NOMO-1 (cell line): ENCODE data around the gene GNPTAB.

Experiments
- DNase-seq, 2 experiments: peaks; one replicate each; lab custom pipeline; 2025; ENCODE audit not compliant: unreplicated experiment in 2 of 2; lab: John Stamatoyannopoulos, UW

The GNPTAB gene

DNA sequence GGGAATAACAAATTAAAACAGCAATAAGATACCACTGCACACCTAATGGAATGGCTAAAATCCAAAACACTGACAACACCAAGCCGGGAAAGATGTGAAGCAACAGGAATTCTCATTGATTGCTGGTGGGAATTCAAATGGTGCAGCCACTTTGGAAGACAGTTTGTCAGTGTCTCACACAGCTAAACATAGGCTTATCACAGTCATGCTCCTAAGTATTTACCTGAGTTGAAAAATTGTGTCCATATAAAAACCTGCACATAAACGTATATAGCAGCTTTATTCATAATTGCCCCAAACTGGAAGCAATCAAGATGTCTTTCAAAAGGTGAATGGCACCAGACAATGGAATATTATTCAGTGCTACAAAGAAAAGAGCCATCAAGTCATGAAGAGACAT is 21.6 kb downstream of the GNPTAB start:
- DNase-seq: no peak

DNA sequence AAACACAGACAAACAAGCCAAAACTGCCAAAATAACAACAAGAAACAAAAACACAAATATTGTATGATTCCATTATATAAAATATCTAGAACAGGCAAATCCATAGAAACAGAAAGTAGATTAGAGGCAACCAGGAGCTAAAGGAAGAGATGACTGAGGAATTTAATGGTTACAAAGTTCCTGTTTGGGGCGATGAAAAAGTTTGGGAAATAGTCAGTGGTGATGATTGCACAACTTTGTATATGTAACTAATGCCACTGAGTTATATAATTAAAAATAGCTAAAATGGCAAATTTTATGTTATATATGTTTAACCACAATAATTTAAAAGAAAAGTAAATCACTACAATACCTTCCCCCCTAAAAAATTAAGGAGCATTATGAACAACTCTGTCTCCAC is 24.5 kb downstream of the GNPTAB start:
- peak in 1 of 2 experiments; percentile 3 for DNase-seq

DNA sequence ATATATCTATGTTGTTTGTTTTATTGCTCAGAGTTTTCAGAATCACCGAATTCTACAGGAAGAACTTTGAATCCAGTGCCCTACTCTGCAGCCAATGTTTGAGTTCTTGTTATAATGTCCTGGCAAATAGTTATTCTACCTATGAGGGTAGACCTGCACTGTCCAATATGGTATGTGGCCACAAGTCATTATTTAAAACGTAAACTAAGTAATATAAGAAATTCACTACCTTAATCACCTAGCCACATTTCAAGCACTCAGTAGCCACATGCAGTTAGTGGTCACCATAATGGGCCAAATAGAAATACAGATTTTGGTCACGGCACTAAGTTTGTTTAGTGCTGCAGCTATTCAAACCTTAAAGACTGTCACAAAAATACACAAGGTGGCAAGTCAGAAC is 26.4 kb downstream of the GNPTAB start:
- no peak for DNase-seq

DNA sequence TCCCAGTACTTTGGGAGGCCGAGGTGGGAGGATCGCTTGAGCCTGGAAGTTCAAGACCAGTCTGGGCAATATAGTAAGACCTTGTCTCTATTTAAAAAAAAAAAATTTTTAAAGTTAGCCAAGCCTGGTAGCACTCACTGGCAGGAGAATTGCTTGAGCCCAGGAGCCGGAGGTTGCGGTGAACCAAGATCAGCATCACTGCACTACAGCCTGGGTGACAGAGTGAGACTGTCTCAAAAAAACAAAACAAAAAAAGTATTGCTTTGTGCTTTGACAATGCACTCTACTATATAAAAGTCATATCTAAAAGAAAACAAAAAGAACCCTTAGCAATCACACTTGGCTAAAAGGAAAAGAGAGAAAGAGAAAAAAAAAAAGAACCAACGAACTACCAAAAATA is 26.8 kb downstream of the GNPTAB start:
- no peak for DNase-seq

DNA sequence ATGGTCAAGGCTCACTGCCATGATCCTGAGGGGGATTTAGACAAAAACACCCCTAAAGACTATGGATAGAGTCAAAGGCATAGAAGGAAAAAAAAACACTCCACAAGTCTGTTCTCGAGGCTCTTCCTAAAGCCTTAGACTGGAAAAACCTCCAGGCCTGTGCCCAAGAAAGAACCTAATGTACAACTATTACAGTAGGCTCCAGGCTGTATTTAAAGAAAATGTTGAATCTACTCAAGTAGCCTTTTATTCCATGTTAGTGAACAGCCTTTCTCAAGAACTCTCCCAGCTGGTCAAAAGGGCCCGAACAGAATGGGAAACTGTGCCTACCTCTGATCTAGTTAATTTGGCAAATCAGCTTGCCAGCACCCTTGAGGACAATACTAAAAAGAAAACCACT is 28.3 kb downstream of the GNPTAB start:
- DNase-seq: no peak

DNA sequence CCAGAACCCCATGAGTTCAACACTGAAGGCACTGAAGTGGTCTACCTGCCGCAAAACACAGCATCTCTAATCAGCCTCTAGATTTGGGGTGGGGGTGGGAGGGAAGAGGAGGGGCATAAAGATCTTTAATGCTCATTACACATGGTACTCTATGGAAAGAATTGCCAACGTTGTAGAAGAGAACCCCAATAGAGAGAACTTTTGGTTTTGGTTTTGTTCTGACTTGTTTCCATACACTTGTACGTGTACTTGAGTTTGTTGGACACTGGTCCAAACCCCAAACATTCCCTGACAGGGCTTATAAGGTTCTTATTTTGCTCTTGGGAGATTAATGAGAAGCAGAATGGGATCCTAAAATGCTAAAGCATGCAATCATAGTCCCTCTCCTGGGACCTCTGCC is 31.0 kb downstream of the GNPTAB start:
- DNase-seq: no peak

DNA sequence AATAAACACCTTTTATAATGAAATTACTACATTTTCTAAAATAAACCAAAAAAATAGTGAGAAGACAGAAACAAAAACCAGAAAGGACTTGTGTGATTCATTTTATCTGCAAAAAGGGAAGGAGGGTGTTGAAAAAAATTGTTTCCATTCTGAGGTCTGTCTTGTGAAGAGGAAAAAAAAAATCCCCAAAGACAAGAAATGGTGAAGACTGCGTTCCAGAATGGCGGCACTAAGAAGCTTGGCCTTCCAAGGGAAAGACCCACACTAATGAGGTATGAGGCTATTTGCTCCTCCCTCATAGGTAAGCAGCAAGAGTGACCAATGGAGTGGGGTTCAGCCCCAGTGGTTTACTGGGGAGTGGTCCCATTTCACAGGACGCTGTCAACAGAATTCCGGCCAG is 35.0 kb downstream of the GNPTAB start:
- no peak for DNase-seq

DNA sequence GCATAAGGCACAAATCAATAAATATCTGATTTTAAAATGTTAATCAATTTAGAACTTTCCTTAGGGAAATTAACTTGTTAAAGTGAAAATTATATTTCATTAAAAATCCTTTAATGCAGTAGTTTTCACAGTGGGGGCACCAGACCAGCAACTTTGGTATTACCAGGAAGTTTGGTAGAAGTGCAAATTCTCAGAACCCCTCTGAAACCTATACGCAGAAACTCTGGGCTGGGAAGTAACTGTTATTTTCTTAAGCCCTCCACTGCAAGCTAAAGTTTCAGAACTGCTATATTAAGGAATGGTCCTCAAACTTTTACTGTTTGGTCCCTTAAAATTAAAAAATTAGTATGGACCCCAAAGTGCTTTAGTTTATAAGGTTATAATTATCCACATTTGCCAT is 35.7 kb downstream of the GNPTAB start:
- DNase-seq: no peak

DNA sequence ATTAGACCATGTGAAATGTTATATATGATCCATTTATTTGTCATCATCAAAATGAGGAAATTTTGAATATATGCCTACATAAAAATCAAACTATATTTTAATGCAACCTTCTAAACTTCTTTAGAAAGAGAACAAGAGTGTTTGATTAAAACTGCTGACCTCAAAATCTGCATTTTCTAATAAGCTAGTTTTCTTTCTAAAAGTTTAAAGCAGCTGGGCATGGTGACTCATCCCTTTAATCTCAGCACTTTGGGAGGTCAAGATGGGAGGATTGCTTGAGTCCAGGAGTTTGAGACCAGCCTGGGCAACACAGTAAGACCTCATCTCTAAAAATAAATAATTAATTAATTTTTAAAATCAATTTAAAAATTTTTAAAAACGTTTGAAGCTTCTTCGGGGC is 36.2 kb downstream of the GNPTAB start:
- DNase-seq: no peak

DNA sequence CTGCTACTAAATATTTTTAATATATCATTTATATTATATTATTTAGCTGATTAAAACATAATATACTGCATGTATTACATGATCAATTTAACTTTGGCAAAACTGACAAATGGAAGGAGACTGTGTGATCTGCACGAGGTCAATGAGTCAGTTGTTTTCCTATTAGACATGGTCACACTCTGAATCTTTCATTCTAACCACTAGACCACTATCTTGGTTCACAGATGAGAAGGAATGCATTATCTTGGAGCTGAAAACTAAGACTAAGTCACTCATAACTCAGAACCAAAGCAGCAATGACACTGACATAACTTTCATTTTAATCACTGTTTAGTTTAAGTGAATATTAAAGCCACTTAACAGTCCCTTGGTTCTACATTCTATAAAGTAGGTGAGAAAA is 37.4 kb downstream of the GNPTAB start:
- no peak for DNase-seq

DNA sequence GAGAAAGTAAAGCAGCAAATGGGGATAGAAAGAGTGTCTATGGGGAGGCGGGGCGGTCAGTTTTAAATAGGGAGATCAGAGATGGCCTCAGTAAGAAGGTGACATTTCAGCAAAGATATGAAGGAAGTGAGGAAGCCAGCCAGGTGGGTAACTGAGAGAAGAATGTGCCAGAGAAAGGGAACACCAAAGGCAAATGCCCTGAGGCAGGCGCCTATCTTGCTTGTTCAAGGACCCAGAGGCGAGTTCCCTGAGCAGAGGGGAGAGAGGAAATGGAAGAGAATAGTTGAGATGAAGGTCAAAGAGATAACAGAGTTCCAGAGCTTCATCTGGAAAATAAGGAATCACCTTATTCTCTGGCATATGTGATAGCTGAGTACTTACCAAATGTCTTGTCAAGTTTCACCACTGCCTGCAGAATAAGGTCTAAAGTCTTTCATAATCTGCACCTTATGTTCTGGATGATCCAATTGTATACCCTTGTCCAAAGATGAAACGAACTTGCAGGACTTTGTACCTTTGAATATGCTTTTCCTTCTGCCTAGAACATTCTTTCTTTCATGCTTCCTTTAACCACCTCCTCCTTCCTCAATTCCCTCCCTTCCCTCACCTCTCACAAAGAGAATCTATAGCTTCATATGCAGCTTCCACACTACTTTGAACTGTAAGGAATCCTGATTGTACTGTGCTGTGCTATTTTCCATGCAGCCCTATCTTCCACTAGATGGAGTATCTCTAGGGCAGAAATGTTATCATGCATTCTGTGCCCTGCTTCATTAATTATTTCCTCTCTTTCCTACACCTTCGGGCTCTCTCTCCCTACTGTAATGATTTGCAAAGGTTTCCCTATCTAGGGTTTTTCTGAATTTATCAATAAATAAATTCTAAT is 38.5 kb downstream of the GNPTAB start:
- DNase-seq: no peak

DNA sequence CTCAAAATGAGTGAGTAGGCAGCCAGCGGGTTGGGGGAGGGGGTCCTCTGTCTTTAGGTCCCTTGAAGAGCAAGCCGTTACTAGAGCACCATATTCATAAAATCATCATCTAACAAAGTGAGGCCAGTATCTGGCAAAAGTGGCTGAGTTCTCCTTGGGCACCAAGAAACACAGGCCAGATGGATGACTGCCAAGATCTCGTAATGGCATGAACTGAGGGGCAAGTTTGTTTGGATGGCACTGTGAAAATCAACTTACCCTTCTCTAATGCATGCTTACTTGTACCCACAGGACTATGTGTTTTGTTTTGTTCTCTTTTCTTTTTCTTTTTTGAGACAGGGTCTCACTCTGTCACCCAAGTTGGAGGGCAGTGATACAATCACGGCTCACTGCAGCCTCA is 41.6 kb downstream of the GNPTAB start:
- no peak for DNase-seq

DNA sequence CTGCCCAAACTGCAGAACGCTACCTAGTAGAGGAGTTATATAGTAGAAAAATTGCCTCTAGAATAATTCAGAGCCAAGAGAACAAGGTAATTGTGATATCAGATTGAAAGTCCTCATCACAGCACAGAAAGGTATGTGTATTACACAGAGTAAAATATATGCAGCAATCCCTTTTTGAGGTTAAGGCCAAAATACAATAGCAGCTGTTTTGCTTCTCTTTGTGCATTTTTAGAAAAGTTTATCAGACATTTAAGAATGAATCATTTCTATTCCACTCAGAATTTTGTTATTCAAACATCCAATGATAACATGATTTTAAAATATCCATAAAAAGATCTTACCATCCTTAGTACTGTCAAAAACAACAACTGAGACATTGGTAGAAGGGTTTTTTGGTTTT is 45.1 kb downstream of the GNPTAB start:
- no peak for DNase-seq

DNA sequence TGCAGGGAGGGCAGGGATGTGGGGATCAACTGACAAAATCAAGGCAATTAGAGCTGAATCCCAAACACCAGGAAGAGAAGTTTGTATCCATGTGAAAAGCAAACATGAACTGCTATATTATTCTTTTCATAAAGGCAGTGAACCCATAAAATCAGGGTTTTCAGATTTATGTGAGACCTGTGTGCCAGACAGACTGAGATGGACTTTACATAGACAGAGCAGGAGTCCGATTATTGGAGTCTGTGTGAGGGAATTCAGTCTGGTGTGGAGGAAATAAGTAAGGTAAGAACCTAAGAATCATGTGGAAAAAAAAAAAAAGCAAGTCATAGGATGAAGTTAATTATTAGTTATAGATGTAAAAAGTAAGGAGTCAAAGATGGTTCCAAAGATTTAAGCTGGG is 46.4 kb downstream of the GNPTAB start:
- no peak for DNase-seq

DNA sequence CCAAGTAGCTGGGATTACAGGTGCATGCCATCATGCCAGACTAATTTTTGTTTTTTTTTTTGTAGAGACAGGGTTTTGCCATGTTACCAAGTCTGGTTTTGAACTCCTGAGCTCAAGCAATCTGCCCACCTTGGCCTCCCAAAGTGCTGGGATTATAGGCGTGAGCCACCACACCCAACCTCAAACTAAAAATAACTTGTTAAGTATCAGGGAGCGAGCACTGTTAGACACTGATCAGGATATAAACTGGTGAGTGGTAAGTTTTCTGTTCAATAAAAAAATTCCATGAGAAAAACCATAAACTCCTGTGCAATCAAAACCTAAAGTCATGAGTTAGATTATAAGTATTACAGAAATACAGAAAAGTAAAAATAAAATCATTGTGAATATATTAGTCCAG is 46.9 kb downstream of the GNPTAB start:
- DNase-seq: no peak

DNA sequence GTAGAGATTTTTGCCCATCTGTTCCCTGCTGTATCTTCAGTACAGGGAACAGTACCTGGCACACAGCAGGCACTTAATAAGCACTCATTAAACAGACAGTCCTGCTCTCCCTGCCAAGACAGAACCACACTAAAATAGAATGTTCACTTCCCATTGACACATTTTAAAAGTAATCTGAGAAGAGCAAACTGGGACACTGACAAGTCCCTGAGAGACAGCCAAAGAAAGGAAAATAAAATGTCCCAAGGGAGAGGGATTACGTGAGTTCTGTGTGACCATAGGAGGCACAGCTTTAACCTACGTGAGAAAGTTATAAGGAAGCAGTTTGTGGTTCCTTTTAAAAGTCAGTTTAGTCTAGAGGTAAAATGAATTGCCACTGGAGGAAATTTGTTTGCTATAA is 47.6 kb downstream of the GNPTAB start:
- peak in 1 of 2 experiments; percentile 48 for DNase-seq

DNA sequence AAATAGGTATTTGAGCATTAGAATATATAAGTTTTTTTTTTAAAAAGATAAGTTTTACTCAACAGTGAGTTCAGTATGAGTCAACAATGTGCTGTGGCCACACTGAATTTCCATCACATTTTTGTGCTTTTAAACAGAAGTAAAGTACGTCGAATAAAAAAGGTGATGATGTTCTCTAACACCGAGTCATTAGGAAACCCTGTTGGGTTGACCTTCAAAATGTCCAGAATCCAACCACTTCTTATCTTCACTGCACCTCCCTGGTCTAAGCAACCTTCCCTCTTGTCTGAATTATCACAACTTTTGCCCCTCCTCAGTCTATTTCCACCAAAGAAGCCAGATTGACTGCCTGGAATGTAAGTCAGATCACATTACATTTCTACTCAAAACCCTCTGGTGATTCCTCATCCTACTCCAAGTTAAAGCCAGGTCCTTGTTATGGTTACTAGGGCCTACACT is 48.5 kb downstream of the GNPTAB start:
- no peak for DNase-seq

DNA sequence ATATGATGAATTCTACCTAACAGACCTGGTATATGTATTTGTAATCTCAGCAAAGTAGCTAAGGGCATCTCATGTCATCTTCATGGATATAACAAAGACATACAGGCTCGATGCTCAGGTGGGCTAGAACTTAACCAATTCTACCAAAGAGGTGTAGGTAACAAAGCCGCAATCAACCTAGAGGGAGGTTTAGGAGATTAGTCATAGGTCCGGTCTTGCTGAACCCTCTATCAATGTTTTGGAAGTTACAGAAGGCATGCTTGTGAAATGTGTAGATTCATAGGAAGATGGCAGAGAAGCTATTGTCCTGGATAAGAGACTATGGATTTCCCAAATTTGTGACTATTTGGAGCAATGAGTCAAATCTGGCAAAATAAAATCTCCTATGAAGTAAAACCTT is 48.9 kb downstream of the GNPTAB start:
- no peak for DNase-seq

DNA sequence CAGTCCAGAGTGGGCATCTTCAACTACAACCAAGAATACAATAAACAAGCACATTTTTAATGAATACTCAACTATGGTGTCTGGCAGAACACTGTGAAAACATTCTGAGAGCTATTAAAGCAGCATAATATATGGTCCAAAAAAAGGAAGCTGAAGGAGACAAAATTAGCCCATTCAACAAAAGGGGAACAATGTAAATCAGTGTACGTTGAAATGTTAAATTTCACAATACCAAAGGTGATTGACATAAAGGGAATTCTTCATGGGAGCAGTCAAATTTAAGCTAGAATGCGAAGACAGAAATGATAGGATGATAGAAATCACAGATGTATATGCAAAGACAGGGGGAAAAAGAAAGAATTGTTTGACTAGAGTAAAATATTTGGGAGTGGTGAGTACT is 50.2 kb downstream of the GNPTAB start:
- peak; percentile 54 to 94 for DNase-seq

DNA sequence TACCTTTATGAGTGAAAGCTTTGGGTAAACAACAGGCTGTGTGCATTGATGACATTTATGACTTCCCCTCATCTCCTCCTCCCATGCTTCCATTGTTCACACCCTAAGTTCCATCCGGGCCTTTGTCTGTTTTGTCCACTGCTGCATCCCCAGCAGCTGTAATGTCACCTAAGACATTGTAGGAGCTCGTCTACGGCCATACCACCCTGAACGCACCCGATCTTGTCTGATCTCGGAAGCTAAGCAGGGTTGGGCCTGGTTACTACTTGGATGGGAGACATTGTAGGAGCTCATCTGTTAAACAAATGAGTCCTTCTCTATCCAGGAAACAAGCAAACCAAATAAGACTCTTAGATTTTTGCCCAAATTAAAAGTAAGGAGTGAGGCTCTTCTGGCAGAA is 51.1 kb downstream of the GNPTAB start:
- no peak for DNase-seq

DNA sequence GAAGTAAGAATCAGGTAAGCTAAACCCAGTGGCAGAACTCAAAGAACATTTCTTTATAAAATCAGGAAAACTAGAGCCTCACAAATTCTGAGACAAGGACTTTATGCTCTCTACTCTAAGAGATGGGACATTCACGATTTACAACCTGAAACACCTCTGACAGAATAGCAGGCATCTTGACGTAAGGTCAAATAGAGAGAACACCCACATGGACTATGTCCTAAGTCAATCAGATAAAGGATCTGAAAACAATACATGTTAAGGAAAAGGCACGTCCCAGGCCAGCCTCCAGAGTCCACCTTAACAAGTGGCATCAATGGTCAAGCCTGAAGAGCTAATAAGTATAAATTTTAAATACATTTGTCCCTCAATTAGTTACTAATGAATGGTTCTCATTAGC is 51.6 kb downstream of the GNPTAB start:
- no peak for DNase-seq

DNA sequence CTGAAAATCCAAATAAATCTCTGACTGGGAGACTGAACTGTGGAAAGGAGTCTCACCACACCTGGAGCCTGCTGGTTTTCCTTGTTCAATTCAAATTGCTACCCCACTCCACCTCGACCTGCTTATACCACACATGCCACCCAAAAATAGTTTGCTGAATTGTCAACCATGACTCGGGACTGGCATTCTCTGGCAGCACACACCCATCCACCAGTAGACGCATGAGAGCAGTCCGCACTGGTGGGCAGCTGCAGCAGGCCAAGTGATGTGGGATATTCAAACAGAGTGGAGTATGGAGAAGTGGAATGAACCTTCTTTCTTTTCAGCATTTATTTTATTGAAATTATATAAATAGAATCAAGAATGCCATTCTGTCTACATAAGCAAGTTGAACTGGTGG is 52.8 kb downstream of the GNPTAB start:
- DNase-seq: no peak

DNA sequence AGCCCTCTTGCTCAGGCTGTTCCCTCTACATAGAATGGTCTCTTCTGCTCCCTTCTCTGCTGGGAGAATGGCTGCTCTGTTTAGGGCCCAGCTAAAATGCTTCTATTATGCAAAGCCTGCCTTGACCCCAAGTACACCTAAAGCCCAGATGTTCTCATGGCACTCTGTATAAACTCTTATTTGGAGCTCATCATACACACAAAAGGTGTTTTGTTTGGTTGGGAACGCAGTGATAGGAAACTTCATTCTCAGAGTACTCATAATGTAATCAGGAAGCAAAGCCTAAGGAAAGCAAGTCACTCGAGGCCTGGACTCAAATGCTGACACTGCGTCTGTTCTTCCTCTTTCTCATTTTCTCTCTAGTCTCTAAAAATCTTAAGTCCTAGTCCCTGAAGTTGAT is 53.3 kb downstream of the GNPTAB start:
- peak; percentile 46 to 78 for DNase-seq
